Prostate gland (tissue), 2 donors: Measurements from ENCODE around the gene NPTX1. TPM values are rescaled to one million over a fixed set of nuclear protein-coding genes. Genes with fewer than 3 reads are reported as not detected.

Source experiments
- DNase-seq: peaks from one replicate; pipeline ENCODE4 v3.0.0-alpha.2; 2019; ENCODE audit warnings: low spot score
- H3K27ac ChIP-seq, 2 donors: fragments of 200-600 bp; sonication (generic); 2 replicates each; pipeline ENCODE4 v1.5.1; 2017 to 2019
- H3K27me3 ChIP-seq: fragments of 200-600 bp; sonication (generic); replicated peaks from 2 replicates; pipeline ENCODE4 v1.5.1; 2019; ENCODE audit not compliant: insufficient read depth
- H3K36me3 ChIP-seq, 2 donors: fragments of 200-600 bp; sonication (generic); 1 replicate in 1 of 2; 2 replicates in 1 of 2; pipeline versions ENCODE4 v1.5.1 to v1.8.1; 2017 to 2019
- H3K4me1 ChIP-seq: fragments of 200-600 bp; sonication (generic); replicated peaks from 2 replicates; pipeline ENCODE4 v1.5.1; 2019
- H3K4me3 ChIP-seq, 2 donors: fragments of 200-600 bp; sonication (generic); 2 replicates each; pipeline ENCODE4 v1.5.1; 2017 to 2019
- H3K9me3 ChIP-seq: fragments of 200-600 bp; sonication (generic); 2 replicates; pipeline ENCODE4 v1.5.1; 2017
- CTCF ChIP-seq, 4 experiments: fragments of 200-600 bp in 2 of 4; fragments of 450-650 bp in 2 of 4; sonication (generic) in 2 of 4; IDR thresholded peaks; 1 replicate in 3 of 4; 2 replicates in 1 of 4; pipeline ENCODE4 v1.5.1; 2016 to 2019; ENCODE audit warnings: antibody characterized with exemption in 4 of 4, mild to moderate bottlenecking in 2 of 4, moderate library complexity in 2 of 4
- POLR2A ChIP-seq: fragments of 450-650 bp; IDR thresholded peaks from one replicate; pipeline ENCODE4 v1.6.1; 2016; ENCODE audit warnings: antibody characterized with exemption, mild to moderate bottlenecking
- POLR2AphosphoS5 ChIP-seq: sonication (generic); formaldehyde crosslinking; IDR thresholded peaks from one replicate; pipeline ENCODE4 v1.6.1; 2017; ENCODE audit warnings: antibody characterized with exemption
- whole genome bisulfite sequencing: methylation state at CpG from one replicate; pipeline ENCODE4 v1.1.5; 2018; 5-methylcytosine and 5-hydroxymethylcytosine counted together
- intact Hi-C: fragments of 100-400 bp; cut with DNase I; formaldehyde crosslinking; loops from one replicate; pipeline ENCODE4 v1.14.2; 2022
- total RNA-seq, 2 donors: library from RNA; depleted of rRNA; stranded (reverse); fragments of >200 nt; gene quantifications; one replicate each; pipeline ENCODE4 v1.1.0, GENCODE V29; 2016

NPTX1 gene
- total RNA-seq, 2 donors from 2014 or later, result 0.34 to 0.73 TPM

DNA sequence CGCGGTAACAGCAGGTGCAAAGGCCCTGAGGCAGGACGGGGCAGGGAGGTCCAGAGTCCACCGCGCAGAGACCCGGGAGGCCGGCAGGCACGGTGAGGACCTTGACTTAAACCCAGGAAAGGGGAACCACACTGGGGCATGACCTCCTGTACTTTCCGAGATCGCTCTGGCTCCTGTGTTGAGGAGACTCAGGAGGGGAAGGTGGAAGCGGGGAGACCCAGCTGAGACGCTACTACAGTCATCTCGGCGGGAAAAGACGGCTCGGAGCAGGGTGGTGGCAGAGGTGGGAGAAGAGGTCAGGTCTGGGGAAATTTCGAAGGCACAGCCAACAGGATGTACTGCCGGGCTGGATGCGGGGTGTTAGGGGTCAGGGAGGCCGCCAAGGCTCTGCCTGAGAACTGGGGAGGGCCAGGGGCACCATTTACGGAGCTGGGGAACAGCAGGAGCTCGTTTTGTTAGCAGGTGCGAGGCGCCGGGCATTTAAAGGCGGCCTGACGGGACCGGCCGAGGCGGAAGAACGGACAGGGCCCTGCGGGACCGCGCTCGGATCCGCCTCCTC lies 22.3 kb downstream of the NPTX1 start:
- no peak for DNase-seq
- Histone ChIP-seq H3K27ac (peak overlapping the region; percentile 96 to 97), H3K4me1 (no peaks in the 10 kb centered on the region), H3K4me3 (peak overlapping the region; percentile 63 to 85), H3K27me3 (no peaks in the 10 kb centered on the region), H3K9me3 (no peaks in the 10 kb centered on the region), H3K36me3 (no peaks in the 10 kb centered on the region)
- whole genome bisulfite sequencing, result 28% methylated on average over 36 of the region's 36 CpGs
- no peak for TF ChIP-seq CTCF (IDR thresholded peaks at IDR 0.05)
- no peak for TF ChIP-seq POLR2AphosphoS5
- TF ChIP-seq POLR2A, result no peak
- intact Hi-C loops, result loop anchor here (10.0 kb wide), 1 partner anchor 511 kb away; no protein-coding TSS in a partner anchor

GRCh38 chr17:80453126-80453997 lies 23.0 kb downstream of the NPTX1 start:
- H3K36me3 ChIP-seq, result no peaks in the 10 kb centered on the region
- no peaks in the 10 kb centered on the region for H3K9me3 ChIP-seq
- DNase-seq, result no peak
- no peaks in the 10 kb centered on the region for H3K27me3 ChIP-seq
- TF ChIP-seq CTCF (IDR thresholded peaks at IDR 0.05), result no peak
- no peaks in the 10 kb centered on the region for H3K4me1 ChIP-seq
- 79% methylated on average over 19 of the region's 19 CpGs for WGBS
- peak overlapping the region in 1 of 2 donors; percentile 97 for H3K27ac ChIP-seq
- no peak overlapping the region for H3K4me3 ChIP-seq
- intact Hi-C loops, result loop anchor here (10.0 kb wide), 1 partner anchor 511 kb away; no protein-coding TSS in a partner anchor

DNA sequence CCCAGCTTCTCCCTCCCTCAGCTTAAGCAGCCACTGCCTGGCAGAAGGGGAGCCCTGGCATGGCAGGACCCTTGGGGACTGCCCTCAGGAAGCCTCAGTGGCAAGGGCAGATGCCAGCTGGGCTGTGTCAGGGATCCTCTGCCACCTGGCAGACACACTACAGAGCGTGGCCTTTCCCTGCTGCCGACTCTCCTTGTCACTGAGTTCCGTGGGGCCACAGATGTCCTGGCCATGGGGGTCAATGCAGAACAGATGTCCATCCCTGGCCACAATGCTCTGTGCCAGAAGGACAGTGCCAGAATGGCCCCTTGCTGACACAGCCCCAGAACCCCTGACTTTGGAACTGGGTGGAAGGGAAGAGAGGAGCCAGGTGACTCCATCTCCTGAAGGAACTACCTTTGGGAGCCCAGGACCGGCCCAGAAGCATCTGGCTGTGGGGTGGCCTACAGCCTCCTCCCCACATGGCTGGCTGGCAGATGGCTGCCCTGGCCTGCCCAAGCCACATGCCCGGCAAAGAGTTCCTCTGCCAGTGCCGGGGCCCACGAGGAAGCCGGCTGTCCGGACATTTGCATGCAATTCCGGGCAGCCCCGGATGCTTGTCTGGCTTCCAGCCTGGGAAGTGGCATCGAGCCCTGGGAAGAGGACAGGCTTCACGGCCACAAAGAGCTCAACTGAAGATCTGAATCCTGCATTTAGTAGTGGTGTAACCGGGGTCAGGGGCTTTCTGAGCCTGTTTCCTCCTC lies 24.1 kb downstream of the NPTX1 start:
- Histone ChIP-seq H3K4me1 (no peaks in the 10 kb centered on the region), H3K36me3 (no peaks in the 10 kb centered on the region), H3K27ac (no peak overlapping the region), H3K27me3 (no peaks in the 10 kb centered on the region), H3K4me3 (no peak overlapping the region), H3K9me3 (no peaks in the 10 kb centered on the region)
- 82% methylated on average over 14 of the region's 14 CpGs for WGBS
- TF ChIP-seq POLR2AphosphoS5, result no peak
- TF ChIP-seq POLR2A, result no peak
- TF ChIP-seq CTCF (IDR thresholded peaks at IDR 0.05), result no peak
- intact Hi-C loops, result loop anchor here (10.0 kb wide), 1 partner anchor 512 kb away; no protein-coding TSS in a partner anchor
- DNase-seq, result no peak

DNA sequence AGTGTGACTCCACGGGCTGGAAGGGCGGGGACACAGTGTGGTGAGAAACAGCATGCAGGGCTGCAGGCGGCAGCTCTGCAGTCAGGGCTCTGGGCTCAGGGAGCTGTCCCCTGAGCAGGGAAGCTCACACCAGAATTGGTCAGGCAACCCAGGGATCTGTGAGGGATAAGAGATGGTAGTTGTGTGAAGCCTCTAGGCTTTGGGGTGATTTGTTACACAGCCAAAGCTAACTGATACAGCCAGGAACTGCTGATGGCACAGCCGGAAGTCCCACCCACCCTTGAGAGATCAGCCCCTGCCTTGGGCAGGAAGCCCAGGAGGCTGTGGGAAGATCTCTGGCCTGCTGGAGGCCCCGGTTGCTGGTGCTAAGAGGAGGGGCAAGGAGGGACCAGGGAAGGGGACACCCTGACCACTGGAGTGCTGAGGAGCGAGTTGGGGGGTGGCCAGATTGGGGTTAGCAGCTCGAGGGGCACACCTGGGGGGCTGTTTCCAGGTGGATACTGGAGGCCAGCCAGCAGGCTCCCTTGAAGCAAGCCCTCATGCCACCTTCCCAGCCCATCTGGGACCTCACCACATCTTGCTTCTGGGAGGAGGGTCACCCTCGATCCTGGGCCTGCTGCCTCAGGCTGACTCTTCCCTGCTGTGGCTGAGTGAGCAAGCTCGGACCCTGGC lies 25.2 kb downstream of the NPTX1 start:
- H3K27ac ChIP-seq, result no peak overlapping the region
- TF ChIP-seq POLR2AphosphoS5, result no peak
- no peak for TF ChIP-seq POLR2A
- TF ChIP-seq CTCF (IDR thresholded peaks at IDR 0.05), result no peak
- intact Hi-C loops, result loop anchor here (10.0 kb wide), 1 partner anchor 514 kb away; no protein-coding TSS in a partner anchor
- no peaks in the 10 kb centered on the region for H3K4me1 ChIP-seq
- H3K9me3 ChIP-seq, result no peaks in the 10 kb centered on the region
- H3K4me3 ChIP-seq, result no peak overlapping the region
- no peak for DNase-seq
- no peaks in the 10 kb centered on the region for H3K27me3 ChIP-seq
- no peaks in the 10 kb centered on the region for H3K36me3 ChIP-seq
- 81% methylated on average over 9 of the region's 9 CpGs for WGBS
